Memory B cell (primary cell): Measurements from ENCODE around the gene ADM.

ENCODE experiments used
- ATAC-seq: fragments of 150-1000 bp; cut with Tn5 transposase; 2 replicates; pipeline ENCODE4 v1.10.0; 2021; ENCODE audit warnings: low read depth, mild to moderate bottlenecking, moderate library complexity
- DNase-seq, 2 donors: peaks; one replicate each; pipeline ENCODE4 v3.0.0; 2022; ENCODE audit warnings: low spot score in 2 of 2
- H3K27ac Mint-ChIP-seq: one replicate; pipeline ENCODE4 v1.8.0; 2022; ENCODE audit warnings: mild to moderate bottlenecking, moderate library complexity, mixed read lengths
- H3K27me3 Mint-ChIP-seq: one replicate; pipeline ENCODE4 v1.8.0; 2022; ENCODE audit warnings: mixed read lengths
- H3K36me3 Mint-ChIP-seq: one replicate; pipeline ENCODE4 v1.8.0; 2022; ENCODE audit warnings: mild to moderate bottlenecking, mixed read lengths
- H3K4me1 Mint-ChIP-seq: one replicate; pipeline ENCODE4 v1.8.0; 2022; ENCODE audit warnings: mixed read lengths
- H3K4me3 Mint-ChIP-seq: one replicate; pipeline ENCODE4 v1.8.0; 2022; ENCODE audit warnings: mild to moderate bottlenecking, moderate library complexity, mixed read lengths
- H3K9me3 Mint-ChIP-seq: one replicate; pipeline ENCODE4 v1.8.0; 2022; ENCODE audit warnings: mixed read lengths

Gene ADM

GRCh38 chr11:10324474-10324873 lies 19.6 kb downstream of the ADM start:
- no peak for ATAC-seq
- H3K4me3 Mint-ChIP-seq = no peak overlapping the region
- H3K27me3 Mint-ChIP-seq = peaks cover 9% of the 10 kb centered on the region
- no peaks in the 10 kb centered on the region for H3K36me3 Mint-ChIP-seq
- no peak for DNase-seq
- H3K9me3 Mint-ChIP-seq = no peaks in the 10 kb centered on the region
- no peaks in the 10 kb centered on the region for H3K4me1 Mint-ChIP-seq
- no peak overlapping the region for H3K27ac Mint-ChIP-seq

GRCh38 chr11:10325277-10326011 lies 20.6 kb downstream of the ADM start:
- H3K27me3 Mint-ChIP-seq = peaks cover 9% of the 10 kb centered on the region
- no peak overlapping the region for H3K27ac Mint-ChIP-seq
- no peaks in the 10 kb centered on the region for H3K4me1 Mint-ChIP-seq
- ATAC-seq (no peak), DNase-seq (no peak)
- no peaks in the 10 kb centered on the region for H3K9me3 Mint-ChIP-seq
- H3K36me3 Mint-ChIP-seq = no peaks in the 10 kb centered on the region
- H3K4me3 Mint-ChIP-seq = no peak overlapping the region

- Mint-ChIP-seq H3K27ac (no peak overlapping the region), H3K27me3 (peaks cover 9% of the 10 kb centered on the region), H3K9me3 (no peaks in the 10 kb centered on the region), H3K4me3 (no peak overlapping the region), H3K4me1 (no peaks in the 10 kb centered on the region), H3K36me3 (no peaks in the 10 kb centered on the region)
- no peak for ATAC-seq
- DNase-seq = no peak
These were observed 21.4 kb downstream of the ADM start for GRCh38 chr11:10326012-10326964.

- H3K27ac Mint-ChIP-seq = no peak overlapping the region
- H3K36me3 Mint-ChIP-seq = no peaks in the 10 kb centered on the region
- DNase-seq (no peak), ATAC-seq (no peak)
- H3K9me3 Mint-ChIP-seq = no peaks in the 10 kb centered on the region
- H3K4me3 Mint-ChIP-seq = no peak overlapping the region
- no peaks in the 10 kb centered on the region for H3K4me1 Mint-ChIP-seq
- peaks cover 9% of the 10 kb centered on the region for H3K27me3 Mint-ChIP-seq
These were observed 22.4 kb downstream of the ADM start for GRCh38 chr11:10327254-10327653.

- DNase-seq (no peak), ATAC-seq (no peak)
- H3K36me3 Mint-ChIP-seq = no peaks in the 10 kb centered on the region
- H3K4me3 Mint-ChIP-seq = no peak overlapping the region
- peaks cover 9% of the 10 kb centered on the region for H3K27me3 Mint-ChIP-seq
- H3K27ac Mint-ChIP-seq = no peak overlapping the region
- H3K4me1 Mint-ChIP-seq = no peaks in the 10 kb centered on the region
- no peaks in the 10 kb centered on the region for H3K9me3 Mint-ChIP-seq
These were observed 23.6 kb downstream of the ADM start for GRCh38 chr11:10328314-10329098.

- Mint-ChIP-seq H3K4me1 (no peaks in the 10 kb centered on the region), H3K9me3 (no peaks in the 10 kb centered on the region), H3K4me3 (no peak overlapping the region), H3K27ac (no peak overlapping the region), H3K36me3 (no peaks in the 10 kb centered on the region), H3K27me3 (peaks cover 8% of the 10 kb centered on the region)
- ATAC-seq (no peak), DNase-seq (no peak)
These were observed 24.5 kb downstream of the ADM start for GRCh38 chr11:10329356-10329755.

- no peaks in the 10 kb centered on the region for H3K36me3 Mint-ChIP-seq
- H3K27me3 Mint-ChIP-seq = peaks cover 9% of the 10 kb centered on the region
- no peaks in the 10 kb centered on the region for H3K4me1 Mint-ChIP-seq
- DNase-seq = no peak
- ATAC-seq = no peak
- H3K27ac Mint-ChIP-seq = no peak overlapping the region
- no peak overlapping the region for H3K4me3 Mint-ChIP-seq
- H3K9me3 Mint-ChIP-seq = no peaks in the 10 kb centered on the region
These were observed 25.1 kb downstream of the ADM start for GRCh38 chr11:10329935-10330334.

- Mint-ChIP-seq H3K27ac (no peak overlapping the region), H3K36me3 (no peaks in the 10 kb centered on the region), H3K4me1 (no peaks in the 10 kb centered on the region), H3K27me3 (peaks cover 9% of the 10 kb centered on the region), H3K9me3 (no peaks in the 10 kb centered on the region), H3K4me3 (no peak overlapping the region)
- no peak for ATAC-seq
- DNase-seq = no peak
These were observed 26.8 kb downstream of the ADM start for GRCh38 chr11:10331548-10332289.

- no peak for DNase-seq
- Mint-ChIP-seq H3K4me3 (no peak overlapping the region), H3K36me3 (no peaks in the 10 kb centered on the region), H3K4me1 (no peaks in the 10 kb centered on the region), H3K27ac (no peak overlapping the region), H3K27me3 (peaks cover 10% of the 10 kb centered on the region), H3K9me3 (no peaks in the 10 kb centered on the region)
- no peak for ATAC-seq
These were observed 28.6 kb downstream of the ADM start for GRCh38 chr11:10333490-10333889.

- no peak overlapping the region for H3K27ac Mint-ChIP-seq
- no peak overlapping the region for H3K4me3 Mint-ChIP-seq
- H3K36me3 Mint-ChIP-seq = no peaks in the 10 kb centered on the region
- no peak for DNase-seq
- peaks cover 17% of the 10 kb centered on the region for H3K27me3 Mint-ChIP-seq
- no peaks in the 10 kb centered on the region for H3K9me3 Mint-ChIP-seq
- no peak for ATAC-seq
- H3K4me1 Mint-ChIP-seq = no peaks in the 10 kb centered on the region
These were observed 33.4 kb downstream of the ADM start for GRCh38 chr11:10338287-10338686.

- Mint-ChIP-seq H3K36me3 (no peaks in the 10 kb centered on the region), H3K4me1 (peaks cover 9% of the 10 kb centered on the region), H3K27me3 (peaks cover 5% of the 10 kb centered on the region), H3K9me3 (no peaks in the 10 kb centered on the region), H3K27ac (no peak overlapping the region), H3K4me3 (no peak overlapping the region)
- DNase-seq = no peak
- no peak for ATAC-seq
These were observed 43.9 kb downstream of the ADM start for GRCh38 chr11:10348650-10349280.

- Mint-ChIP-seq H3K4me1 (peaks cover 9% of the 10 kb centered on the region), H3K27ac (no peak overlapping the region)
- ATAC-seq = no peak
These were observed 44.4 kb downstream of the ADM start for GRCh38 chr11:10349281-10349665.

GRCh38 chr11:10349806-10350205 lies 44.9 kb downstream of the ADM start:
- Mint-ChIP-seq H3K4me3 (no peak overlapping the region), H3K36me3 (no peaks in the 10 kb centered on the region), H3K27me3 (peaks cover 8% of the 10 kb centered on the region), H3K9me3 (no peaks in the 10 kb centered on the region), H3K4me1 (peaks cover 9% of the 10 kb centered on the region), H3K27ac (no peak overlapping the region)
- ATAC-seq (no peak), DNase-seq (no peak)

More at GRCh38 chr11:10349281-10349665, 44.4 kb downstream of the ADM start:
- Mint-ChIP-seq H3K4me3 (no peak overlapping the region), H3K27me3 (peaks cover 8% of the 10 kb centered on the region), H3K9me3 (no peaks in the 10 kb centered on the region), H3K36me3 (no peaks in the 10 kb centered on the region)
- no peak for DNase-seq
